HL-60 (cell line): ENCODE measurements around the gene ZNF460.

Experiments used
- CTCF ChIP-seq: IDR thresholded peaks from one replicate; pipeline ENCODE4 v1.5.1; 2011; ENCODE audit warnings: low read length, control low read depth, inconsistent platforms; ENCODE audit not compliant: insufficient read depth
- GABPA ChIP-seq: IDR thresholded peaks from 2 replicates; pipeline ENCODE4 v1.6.1; 2012; ENCODE audit warnings: low read depth
- POLR2AphosphoS5 ChIP-seq: IDR thresholded peaks from 2 replicates; pipeline ENCODE4 v1.6.1; 2012; ENCODE audit warnings: low read depth
- SPI1 ChIP-seq: IDR thresholded peaks from 2 replicates; pipeline ENCODE4 v1.6.1; 2012; ENCODE audit warnings: low read depth, mild to moderate bottlenecking, borderline replicate concordance
- TF ChIP-seq, protein P1 (sequence below): IDR thresholded peaks from 2 replicates; pipeline ENCODE4 v1.6.1; 2012; ENCODE audit warnings: low read depth; ENCODE audit not compliant: insufficient replicate concordance

DNA sequence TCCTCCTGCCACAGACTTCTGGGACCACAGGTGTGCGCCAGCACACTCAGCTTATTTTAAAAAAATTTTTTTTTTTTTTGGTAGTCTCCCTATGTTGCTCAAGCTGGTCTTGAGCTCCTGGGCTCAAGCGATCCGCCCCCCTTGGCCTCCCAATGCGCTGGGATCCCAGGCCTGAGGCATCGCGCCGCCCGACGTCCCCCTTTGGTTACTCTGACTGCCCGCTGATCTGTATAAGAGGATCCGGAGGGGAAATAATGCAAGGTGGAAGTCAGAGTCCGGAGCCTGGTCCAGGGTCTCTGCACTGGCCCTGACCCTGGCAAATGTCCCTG, 40.3 kb upstream of the ZNF460 start:
- TF ChIP-seq CTCF (no peak), POLR2AphosphoS5 (no peak), GABPA (no peak), SPI1 (no peak)
- TF ChIP-seq, protein P1, sequence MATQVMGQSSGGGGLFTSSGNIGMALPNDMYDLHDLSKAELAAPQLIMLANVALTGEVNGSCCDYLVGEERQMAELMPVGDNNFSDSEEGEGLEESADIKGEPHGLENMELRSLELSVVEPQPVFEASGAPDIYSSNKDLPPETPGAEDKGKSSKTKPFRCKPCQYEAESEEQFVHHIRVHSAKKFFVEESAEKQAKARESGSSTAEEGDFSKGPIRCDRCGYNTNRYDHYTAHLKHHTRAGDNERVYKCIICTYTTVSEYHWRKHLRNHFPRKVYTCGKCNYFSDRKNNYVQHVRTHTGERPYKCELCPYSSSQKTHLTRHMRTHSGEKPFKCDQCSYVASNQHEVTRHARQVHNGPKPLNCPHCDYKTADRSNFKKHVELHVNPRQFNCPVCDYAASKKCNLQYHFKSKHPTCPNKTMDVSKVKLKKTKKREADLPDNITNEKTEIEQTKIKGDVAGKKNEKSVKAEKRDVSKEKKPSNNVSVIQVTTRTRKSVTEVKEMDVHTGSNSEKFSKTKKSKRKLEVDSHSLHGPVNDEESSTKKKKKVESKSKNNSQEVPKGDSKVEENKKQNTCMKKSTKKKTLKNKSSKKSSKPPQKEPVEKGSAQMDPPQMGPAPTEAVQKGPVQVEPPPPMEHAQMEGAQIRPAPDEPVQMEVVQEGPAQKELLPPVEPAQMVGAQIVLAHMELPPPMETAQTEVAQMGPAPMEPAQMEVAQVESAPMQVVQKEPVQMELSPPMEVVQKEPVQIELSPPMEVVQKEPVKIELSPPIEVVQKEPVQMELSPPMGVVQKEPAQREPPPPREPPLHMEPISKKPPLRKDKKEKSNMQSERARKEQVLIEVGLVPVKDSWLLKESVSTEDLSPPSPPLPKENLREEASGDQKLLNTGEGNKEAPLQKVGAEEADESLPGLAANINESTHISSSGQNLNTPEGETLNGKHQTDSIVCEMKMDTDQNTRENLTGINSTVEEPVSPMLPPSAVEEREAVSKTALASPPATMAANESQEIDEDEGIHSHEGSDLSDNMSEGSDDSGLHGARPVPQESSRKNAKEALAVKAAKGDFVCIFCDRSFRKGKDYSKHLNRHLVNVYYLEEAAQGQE = no peak
